OCI-LY7 (cell line): ENCODE data around the gene FIGLA. TPM values are rescaled to one million over a fixed set of nuclear protein-coding genes. Genes with fewer than 3 reads are reported as not detected.

Experiments used
- BruUV-seq: library from RNA; stranded (reverse); fragments of 400-500 nt; replicated peaks from 2 replicates; lab custom pipeline; 2021; lab: Mats Ljungman, UMichigan
- CTCF ChIA-PET: fragments of 300-600 bp; sonication (Branson Sonifier 250); formaldehyde crosslinking; loops from one replicate; lab custom pipeline; 2022; ENCODE audit warnings: antibody characterized with exemption; ENCODE audit not compliant: unreplicated experiment; lab: Charles Lee
- POLR2A ChIA-PET: fragments of 300-600 bp; sonication (Branson Sonifier 250); formaldehyde crosslinking; loops from one replicate; lab custom pipeline; 2022; ENCODE audit warnings: antibody characterized with exemption; lab: Charles Lee
- DNase-seq: peaks from one replicate; pipeline ENCODE4 v3.0.0-alpha.2; 2015; ENCODE audit warnings: low spot score
- H2AFZ ChIP-seq: fragments of 200-600 bp; sonication (generic), shearing (Covaris generic); 2 replicates; pipeline ENCODE4 v1.6.1; 2014; ENCODE audit warnings: mild to moderate bottlenecking, antibody characterized with exemption, low read length, moderate library complexity
- H3K27ac ChIP-seq: fragments of 200-600 bp; sonication (generic); 2 replicates; pipeline ENCODE4 v1.5.1; 2014; ENCODE audit warnings: mixed run types, low read depth, mild to moderate bottlenecking, moderate library complexity, low read length, inconsistent platforms; ENCODE audit not compliant: poor library complexity, severe bottlenecking
- H3K36me3 ChIP-seq: fragments of 200-600 bp; sonication (generic); 2 replicates; pipeline ENCODE4 v1.6.1; 2014; ENCODE audit warnings: mild to moderate bottlenecking, antibody characterized with exemption, low read length, moderate library complexity, mixed read lengths; ENCODE audit not compliant: insufficient read depth
- H3K4me1 ChIP-seq: fragments of 200-600 bp; sonication (generic); 2 replicates; pipeline ENCODE4 v1.5.1; 2014; ENCODE audit warnings: mild to moderate bottlenecking, low read length; ENCODE audit not compliant: insufficient read depth, poor library complexity, severe bottlenecking
- H3K4me2 ChIP-seq: fragments of 200-600 bp; sonication (generic); 2 replicates; pipeline ENCODE4 v1.6.1; 2014; ENCODE audit warnings: mild to moderate bottlenecking, low read length
- H3K4me3 ChIP-seq: fragments of 200-600 bp; sonication (generic); 2 replicates; pipeline ENCODE4 v1.5.1; 2014; ENCODE audit warnings: mild to moderate bottlenecking, low read depth, low read length; ENCODE audit not compliant: poor library complexity, severe bottlenecking
- H3K79me2 ChIP-seq: fragments of 200-600 bp; sonication (generic); 2 replicates; pipeline ENCODE4 v1.6.1; 2016; ENCODE audit warnings: low read depth, mild to moderate bottlenecking, low read length, moderate library complexity, mixed read lengths; ENCODE audit not compliant: insufficient read depth
- H3K9me2 ChIP-seq: fragments of 200-600 bp; sonication (generic); 2 replicates; pipeline ENCODE4 v1.6.1; 2016; ENCODE audit warnings: mild to moderate bottlenecking, low read length, mixed read lengths; ENCODE audit not compliant: insufficient read depth
- H3K9me3 ChIP-seq: fragments of 200-600 bp; sonication (generic); 2 replicates; pipeline ENCODE4 v1.6.1; 2014; ENCODE audit warnings: mild to moderate bottlenecking, mixed run types, low read length, mixed read lengths
- H4K20me1 ChIP-seq: fragments of 200-600 bp; sonication (generic); 2 replicates; pipeline ENCODE4 v1.6.1; 2014; ENCODE audit warnings: mild to moderate bottlenecking, antibody characterized with exemption, low read length, moderate library complexity, mixed read lengths; ENCODE audit not compliant: insufficient read depth
- CTCF ChIP-seq: fragments of 200-600 bp; sonication (generic); conservative IDR thresholded peaks from 2 replicates; pipeline ENCODE4 v1.5.1; 2014; ENCODE audit warnings: mild to moderate bottlenecking, antibody characterized with exemption, low read length, moderate library complexity, mixed read lengths
- EZH2phosphoT487 ChIP-seq: fragments of 200-600 bp; sonication (generic); IDR thresholded peaks from 2 replicates; pipeline ENCODE4 v1.6.1; 2018; ENCODE audit warnings: low read depth, borderline replicate concordance, mild to moderate bottlenecking, mixed run types, antibody characterized with exemption, low read length, moderate library complexity, mixed read lengths
- intact Hi-C: fragments of 100-400 bp; cut with micrococcal nuclease; formaldehyde crosslinking; loops from one replicate; pipeline ENCODE4 v1.10.0; 2022; ENCODE audit not compliant: unreplicated experiment
- total RNA-seq, 2 experiments: library from RNA; depleted of rRNA in 1 of 2; stranded (reverse); fragments of >200 nt in 1 of 2; shearing (Covaris generic) in 1 of 2; gene quantifications; 2 replicates each; pipeline ENCODE4 v1.2.3, GENCODE V29; 2014 to 2022

FIGLA gene
- total RNA-seq, 2 experiments from 2014 or later, result not detected

- Histone ChIP-seq H3K4me2 (no peak overlapping the region), H2AFZ (no peak overlapping the region), H3K9me3 (no peaks in the 10 kb centered on the region), H4K20me1 (no peaks in the 10 kb centered on the region), H3K27ac (no peak overlapping the region), H3K4me1 (no peaks in the 10 kb centered on the region), H3K9me2 (no peaks in the 10 kb centered on the region), H3K79me2 (no peaks in the 10 kb centered on the region), H3K4me3 (no peak overlapping the region), H3K36me3 (no peaks in the 10 kb centered on the region)
- intact Hi-C loops, result no loop called here
- BruUV-seq, result no TSS peak
- TF ChIP-seq CTCF (no peak), EZH2phosphoT487 (no peak)
- DNase-seq, result no peak
- ChIA-PET CTCF (no interaction called here), POLR2A (no interaction called here)
Observed at GRCh38 chr2:70828115-70828514, 37.7 kb upstream of the FIGLA start.

- Histone ChIP-seq H3K4me2 (no peak overlapping the region), H3K9me3 (no peaks in the 10 kb centered on the region), H4K20me1 (no peaks in the 10 kb centered on the region), H3K79me2 (no peaks in the 10 kb centered on the region), H3K9me2 (no peaks in the 10 kb centered on the region), H3K4me1 (no peaks in the 10 kb centered on the region), H3K36me3 (no peaks in the 10 kb centered on the region), H2AFZ (no peak overlapping the region), H3K27ac (no peak overlapping the region), H3K4me3 (no peak overlapping the region)
- BruUV-seq, result no TSS peak
- TF ChIP-seq CTCF (no peak), EZH2phosphoT487 (no peak)
- intact Hi-C loops, result no loop called here
- POLR2A ChIA-PET, result no interaction called here
- no peak for DNase-seq
- CTCF ChIA-PET, result no interaction called here
Observed at GRCh38 chr2:70827388-70827787, 36.9 kb upstream of the FIGLA start.

GRCh38 chr2:70826696-70827350, 36.4 kb upstream of the FIGLA start:
- Histone ChIP-seq H3K9me3 (no peaks in the 10 kb centered on the region), H3K79me2 (no peaks in the 10 kb centered on the region), H3K4me2 (no peak overlapping the region), H4K20me1 (no peaks in the 10 kb centered on the region), H2AFZ (no peak overlapping the region), H3K9me2 (no peaks in the 10 kb centered on the region), H3K36me3 (no peaks in the 10 kb centered on the region), H3K4me1 (no peaks in the 10 kb centered on the region), H3K27ac (no peak overlapping the region), H3K4me3 (no peak overlapping the region)
- POLR2A ChIA-PET, result no interaction called here
- no peak for DNase-seq
- TF ChIP-seq CTCF (no peak), EZH2phosphoT487 (no peak)
- intact Hi-C loops, result no loop called here
- CTCF ChIA-PET, result no interaction called here
- no TSS peak for BruUV-seq
